Measurements from ENCODE around the gene TMC7.

DNA sequence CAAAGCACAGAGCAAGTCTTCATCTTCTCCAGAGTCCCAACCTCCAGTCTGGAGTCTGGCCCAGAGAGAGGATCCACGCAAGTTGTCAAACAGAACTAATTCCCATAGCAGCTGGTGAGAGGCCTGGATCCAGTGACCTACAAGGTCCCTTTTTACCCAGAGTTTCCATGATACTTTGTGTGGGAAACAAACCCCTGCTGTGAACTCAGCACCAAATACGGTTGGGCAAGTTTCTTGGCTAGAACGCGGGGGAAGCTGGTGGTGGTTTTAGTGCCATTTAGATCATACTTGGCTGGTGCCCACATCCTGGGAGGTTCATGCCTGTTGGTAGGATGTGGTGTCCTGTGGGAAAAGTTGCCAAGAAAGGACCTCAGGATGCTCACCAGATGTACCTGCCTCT lies 18.1 kb downstream of the TMC7 start:
- no peak for TF ChIP-seq ZNF707 (CRISPR knock-in tag; conservative IDR thresholded peaks at IDR 0.05)
- no peak for TF ChIP-seq MTA1 (IDR thresholded peaks at IDR 0.05; ENCODE audit: borderline replicate concordance)
- no peak for TF ChIP-seq ZNF239 (CRISPR knock-in tag; IDR thresholded peaks at IDR 0.05)

Measured in K562 (cell line).